NCI-H128 (cell line): ENCODE data around the gene FOXO3B.
"Not testable (repeated sequence)": the region's sequence is repeated elsewhere in the genome, so short reads cannot be mapped to it uniquely, and the experiment has no call there.

Experiments used
- DNase-seq: peaks from one replicate; lab custom pipeline; 2025; ENCODE audit not compliant: unreplicated experiment; lab: John Stamatoyannopoulos, UW

Gene FOXO3B

GRCh38 chr17:18661924-18662624 is 20.0 kb downstream of the FOXO3B start:
- DNase-seq, result not testable (repeated sequence)

- DNase-seq, result not testable (repeated sequence)
Observed at GRCh38 chr17:18650094-18650493, 32.0 kb downstream of the FOXO3B start.

GRCh38 chr17:18644291-18644690 is 37.8 kb downstream of the FOXO3B start, which contains the start of gene TBC1D28:
Gene TBC1D28, minus strand, starts transcription at chr17:18644391. Its CDS starts 3,039 bp downstream, at chr17:18641352.
- not testable (repeated sequence) for DNase-seq

- not testable (repeated sequence) for DNase-seq
Observed at GRCh38 chr17:18643124-18643523, 39.0 kb downstream of the FOXO3B start.

- not testable (repeated sequence) for DNase-seq
Observed at GRCh38 chr17:18638357-18638756, 43.8 kb downstream of the FOXO3B start.

- DNase-seq, result not testable (repeated sequence)
Observed at GRCh38 chr17:18636237-18636636, 45.9 kb downstream of the FOXO3B start.

- not testable (repeated sequence) for DNase-seq
Observed at GRCh38 chr17:18635773-18636172, 46.3 kb downstream of the FOXO3B start.

- DNase-seq, result not testable (repeated sequence)
Observed at GRCh38 chr17:18634550-18635263, 47.4 kb downstream of the FOXO3B start.
